ENCODE data around the gene PCIF1. TPM values are rescaled to one million over a fixed set of nuclear protein-coding genes. Genes with fewer than 3 reads are reported as not detected.
A peak's percentile ranks its signal among the peaks of the same experiment; 100 is the strongest.

PCIF1 gene
- total RNA-seq, 3 donors from 2014 or later, result 29.2 to 37.8 (median 35.1) TPM

DNA sequence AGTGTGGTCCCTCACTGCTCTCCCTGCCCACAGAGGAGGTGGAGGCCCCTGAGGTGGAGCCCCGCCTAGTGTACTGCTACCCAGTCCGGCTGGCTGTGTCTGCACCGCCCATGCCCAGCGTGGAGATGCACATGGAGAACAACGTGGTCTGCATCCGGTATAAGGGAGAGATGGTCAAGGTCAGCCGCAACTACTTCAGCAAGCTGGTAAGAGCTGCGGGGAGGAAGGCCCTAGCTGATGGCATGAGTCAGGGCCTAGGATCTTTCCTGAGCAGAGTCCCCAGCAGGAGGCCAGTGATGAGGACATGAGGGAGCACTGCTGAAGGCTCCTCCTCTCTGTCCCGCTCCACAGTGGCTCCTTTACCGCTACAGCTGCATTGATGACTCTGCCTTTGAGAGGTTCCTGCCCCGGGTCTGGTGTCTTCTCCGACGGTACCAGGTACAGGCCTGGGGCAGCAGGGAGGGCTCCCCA, 11.2 kb downstream of the PCIF1 start:
- no peaks in the 10 kb centered on the region for H3K4me1 ChIP-seq (ENCODE audit: low read depth)
- intact Hi-C loops (cut with DNase I, micrococcal nuclease), result no loop called here

GRCh38 chr20:45946149-45946970, 11.9 kb downstream of the PCIF1 start:
- DNase-seq (no peak), ATAC-seq (peak; percentile 64)
- Histone ChIP-seq H3K36me3 (ENCODE audit: low read depth) (peaks cover 26% of the 10 kb centered on the region), H3K9me3 (no peaks in the 10 kb centered on the region), H3K4me3 (no peak overlapping the region), H3K4me1 (ENCODE audit: low read depth) (no peaks in the 10 kb centered on the region)
- intact Hi-C loops (cut with DNase I, micrococcal nuclease), result no loop called here
- TF ChIP-seq CTCF (IDR thresholded peaks at IDR 0.05), result no peak

More for the DNA sequence above, 11.2 kb downstream of the PCIF1 start:
- peak; percentile 2 for ATAC-seq
- Histone ChIP-seq H3K9me3 (no peaks in the 10 kb centered on the region), H3K4me3 (no peak overlapping the region), H3K36me3 (ENCODE audit: low read depth) (peaks cover 26% of the 10 kb centered on the region)
- no peak for DNase-seq
- TF ChIP-seq CTCF (IDR thresholded peaks at IDR 0.05), result no peak

GRCh38 chr20:45947110-45947866, 12.8 kb downstream of the PCIF1 start:
- TF ChIP-seq CTCF (IDR thresholded peaks at IDR 0.05), result no peak

DNA sequence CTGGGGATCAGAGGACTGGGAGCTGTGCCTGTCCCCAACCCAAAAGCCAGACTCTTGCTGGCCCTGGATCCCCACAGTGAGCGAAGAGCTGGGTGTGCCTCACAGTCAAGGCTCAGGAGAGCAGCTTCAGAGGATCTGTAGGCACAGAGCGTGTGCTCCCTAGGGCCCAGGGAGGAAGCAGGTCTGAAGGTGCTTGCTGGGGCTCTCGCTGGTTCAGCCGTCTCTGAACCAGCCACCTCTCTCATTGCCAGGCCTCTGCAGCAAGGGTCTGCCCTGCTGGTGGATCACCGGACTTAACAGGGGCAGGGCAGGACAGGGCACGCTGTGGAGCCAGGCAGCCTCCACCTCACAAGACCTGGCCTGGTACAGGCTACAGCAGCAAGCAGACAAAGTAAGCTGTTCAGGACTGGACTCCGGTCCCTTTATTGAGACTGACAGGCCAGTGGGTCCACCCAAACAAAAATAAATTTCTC, 13.8 kb downstream of the PCIF1 start:
- intact Hi-C loops (cut with DNase I, micrococcal nuclease), result no loop called here
- no peaks in the 10 kb centered on the region for H3K4me1 ChIP-seq (ENCODE audit: low read depth)
- no peak for ATAC-seq
- H3K9me3 ChIP-seq, result no peaks in the 10 kb centered on the region
- no peak for TF ChIP-seq CTCF (IDR thresholded peaks at IDR 0.05)
- no peak overlapping the region for H3K4me3 ChIP-seq
- no peak for DNase-seq
- peaks cover 36% of the 10 kb centered on the region for H3K36me3 ChIP-seq (ENCODE audit: low read depth)

More at GRCh38 chr20:45947110-45947866, 12.8 kb downstream of the PCIF1 start:
- Histone ChIP-seq H3K4me3 (no peak overlapping the region), H3K36me3 (ENCODE audit: low read depth) (peaks cover 34% of the 10 kb centered on the region), H3K9me3 (no peaks in the 10 kb centered on the region), H3K4me1 (ENCODE audit: low read depth) (no peaks in the 10 kb centered on the region)
- no peak for ATAC-seq
- DNase-seq, result no peak
- intact Hi-C loops (cut with DNase I, micrococcal nuclease), result no loop called here

- no peak for ATAC-seq
- no peak for DNase-seq
- no peak for TF ChIP-seq CTCF (IDR thresholded peaks at IDR 0.05)
- intact Hi-C loops (cut with DNase I, micrococcal nuclease), result no loop called here
- no peak overlapping the region for H3K4me3 ChIP-seq
- no peaks in the 10 kb centered on the region for H3K4me1 ChIP-seq (ENCODE audit: low read depth)
- no peaks in the 10 kb centered on the region for H3K9me3 ChIP-seq
- H3K36me3 ChIP-seq (ENCODE audit: low read depth), result peaks cover 33% of the 10 kb centered on the region
Observed at GRCh38 chr20:45948742-45949541, 14.5 kb downstream of the PCIF1 start.
